Mesothelial cell of epicardium (in vitro differentiated cells): ENCODE results near the gene PAEP. TPM values are rescaled to one million over a fixed set of nuclear protein-coding genes. Genes with fewer than 3 reads are reported as not detected.

Experiments
- DNase-seq, 2 experiments: peaks; one replicate each; pipeline ENCODE4 v3.0.0; 2021; ENCODE audit warnings: low spot score in 2 of 2; ENCODE audit not compliant: unreplicated experiment in 2 of 2
- H3K27ac Mint-ChIP-seq: 2 replicates; pipeline ENCODE4 v1.8.0; 2021; ENCODE audit warnings: mixed read lengths
- H3K27me3 Mint-ChIP-seq: 2 replicates; pipeline ENCODE4 v1.8.0; 2021; ENCODE audit warnings: low read depth, mixed read lengths
- H3K36me3 Mint-ChIP-seq: 2 replicates; pipeline ENCODE4 v1.8.0; 2021; ENCODE audit warnings: mixed read lengths
- H3K4me1 Mint-ChIP-seq: 2 replicates; pipeline ENCODE4 v1.8.0; 2021; ENCODE audit warnings: mixed read lengths
- H3K4me3 Mint-ChIP-seq: 2 replicates; pipeline ENCODE4 v1.8.0; 2021; ENCODE audit warnings: mild to moderate bottlenecking, moderate library complexity, mixed read lengths
- H3K9me3 Mint-ChIP-seq: 2 replicates; pipeline ENCODE4 v1.8.0; 2021; ENCODE audit warnings: mixed read lengths
- total RNA-seq: library from RNA; stranded (reverse); gene quantifications from 3 replicates; pipeline ENCODE4 v1.2.1, GENCODE V29; 2021
- TF ChIP-seq, protein P1 (sequence below): fragments of 200-600 bp; sonication (generic); IDR thresholded peaks from one replicate; pipeline ENCODE4 v1.5.0; 2021; ENCODE audit warnings: antibody characterized with exemption; ENCODE audit not compliant: unreplicated experiment

Gene PAEP
- total RNA-seq, 1 donor from 2014 or later = not detected

DNA sequence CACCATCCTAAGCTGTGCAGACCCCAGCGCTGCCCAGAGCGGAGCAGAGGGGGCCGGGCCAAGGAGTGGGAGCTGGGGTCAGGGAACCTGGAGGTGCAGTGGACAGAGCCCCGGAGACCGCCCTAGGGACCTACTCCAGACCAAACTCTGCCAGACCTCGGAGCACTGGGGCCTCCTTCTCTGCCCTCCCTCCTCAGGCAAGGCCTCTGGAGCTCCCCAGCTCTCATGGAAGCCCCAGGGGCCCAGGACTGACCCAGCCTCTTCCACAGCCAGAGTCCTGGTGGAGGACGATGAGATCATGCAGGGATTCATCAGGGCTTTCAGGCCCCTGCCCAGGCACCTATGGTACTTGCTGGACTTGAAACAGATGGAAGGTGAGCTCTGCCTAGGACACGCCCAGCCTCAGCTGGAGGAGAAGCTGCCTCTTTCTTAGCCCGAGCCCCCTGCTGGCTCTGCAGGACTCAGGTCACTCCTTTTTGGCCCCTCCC, 3.6 kb downstream of the PAEP start:
- Mint-ChIP-seq H3K4me1 (peaks cover 5% of the 10 kb centered on the region), H3K27me3 (peaks cover 5% of the 10 kb centered on the region), H3K36me3 (no peaks in the 10 kb centered on the region), H3K9me3 (peaks cover 11% of the 10 kb centered on the region), H3K27ac (no peak overlapping the region), H3K4me3 (no peak overlapping the region)
- no peak for DNase-seq
- TF ChIP-seq, protein P1, sequence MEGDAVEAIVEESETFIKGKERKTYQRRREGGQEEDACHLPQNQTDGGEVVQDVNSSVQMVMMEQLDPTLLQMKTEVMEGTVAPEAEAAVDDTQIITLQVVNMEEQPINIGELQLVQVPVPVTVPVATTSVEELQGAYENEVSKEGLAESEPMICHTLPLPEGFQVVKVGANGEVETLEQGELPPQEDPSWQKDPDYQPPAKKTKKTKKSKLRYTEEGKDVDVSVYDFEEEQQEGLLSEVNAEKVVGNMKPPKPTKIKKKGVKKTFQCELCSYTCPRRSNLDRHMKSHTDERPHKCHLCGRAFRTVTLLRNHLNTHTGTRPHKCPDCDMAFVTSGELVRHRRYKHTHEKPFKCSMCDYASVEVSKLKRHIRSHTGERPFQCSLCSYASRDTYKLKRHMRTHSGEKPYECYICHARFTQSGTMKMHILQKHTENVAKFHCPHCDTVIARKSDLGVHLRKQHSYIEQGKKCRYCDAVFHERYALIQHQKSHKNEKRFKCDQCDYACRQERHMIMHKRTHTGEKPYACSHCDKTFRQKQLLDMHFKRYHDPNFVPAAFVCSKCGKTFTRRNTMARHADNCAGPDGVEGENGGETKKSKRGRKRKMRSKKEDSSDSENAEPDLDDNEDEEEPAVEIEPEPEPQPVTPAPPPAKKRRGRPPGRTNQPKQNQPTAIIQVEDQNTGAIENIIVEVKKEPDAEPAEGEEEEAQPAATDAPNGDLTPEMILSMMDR = no peak

DNA sequence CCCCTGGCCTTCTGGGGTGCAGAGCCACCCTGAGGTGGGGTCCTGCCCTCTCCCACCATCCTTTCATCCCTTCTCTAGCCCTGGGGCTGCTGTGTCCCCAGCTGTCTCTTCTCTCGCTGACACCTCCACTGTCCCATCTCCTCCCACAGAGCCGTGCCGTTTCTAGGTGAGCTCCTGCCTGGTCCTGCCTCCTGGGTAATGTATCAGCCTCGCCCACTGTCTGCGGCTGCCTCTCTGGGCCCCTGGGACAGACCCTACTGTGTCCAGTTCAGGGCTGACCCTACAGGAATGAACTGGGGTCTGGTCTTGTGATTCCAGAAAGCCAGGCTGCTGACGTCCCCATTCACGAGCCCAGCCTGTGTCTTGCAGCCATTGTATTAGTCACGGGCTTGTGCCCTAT, 4.1 kb downstream of the PAEP start:
- Mint-ChIP-seq H3K36me3 (no peaks in the 10 kb centered on the region), H3K9me3 (peaks cover 14% of the 10 kb centered on the region), H3K4me1 (peaks cover 4% of the 10 kb centered on the region), H3K4me3 (no peak overlapping the region), H3K27me3 (peaks cover 5% of the 10 kb centered on the region), H3K27ac (no peak overlapping the region)
- TF ChIP-seq, protein P1 = no peak
- DNase-seq = no peak

DNA sequence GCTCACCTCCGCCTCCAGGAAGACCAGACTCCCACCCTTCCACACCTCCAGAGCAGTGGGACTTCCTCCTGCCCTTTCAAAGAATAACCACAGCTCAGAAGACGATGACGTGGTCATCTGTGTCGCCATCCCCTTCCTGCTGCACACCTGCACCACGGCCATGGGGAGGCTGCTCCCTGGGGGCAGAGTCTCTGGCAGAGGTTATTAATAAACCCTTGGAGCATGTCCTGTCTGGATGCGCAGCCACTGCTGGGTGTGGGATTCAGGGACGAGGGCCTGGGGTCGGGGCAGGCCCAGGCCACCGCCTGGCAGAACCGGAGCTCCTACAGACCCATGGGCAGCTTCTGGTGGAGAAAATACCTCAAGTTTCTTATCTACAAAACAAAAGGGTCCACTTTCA, 5.0 kb downstream of the PAEP start:
- Mint-ChIP-seq H3K9me3 (peaks cover 20% of the 10 kb centered on the region), H3K4me1 (no peaks in the 10 kb centered on the region), H3K36me3 (no peaks in the 10 kb centered on the region), H3K27ac (no peak overlapping the region), H3K27me3 (peaks cover 5% of the 10 kb centered on the region), H3K4me3 (no peak overlapping the region)
- TF ChIP-seq, protein P1 = no peak
- DNase-seq = no peak

DNA sequence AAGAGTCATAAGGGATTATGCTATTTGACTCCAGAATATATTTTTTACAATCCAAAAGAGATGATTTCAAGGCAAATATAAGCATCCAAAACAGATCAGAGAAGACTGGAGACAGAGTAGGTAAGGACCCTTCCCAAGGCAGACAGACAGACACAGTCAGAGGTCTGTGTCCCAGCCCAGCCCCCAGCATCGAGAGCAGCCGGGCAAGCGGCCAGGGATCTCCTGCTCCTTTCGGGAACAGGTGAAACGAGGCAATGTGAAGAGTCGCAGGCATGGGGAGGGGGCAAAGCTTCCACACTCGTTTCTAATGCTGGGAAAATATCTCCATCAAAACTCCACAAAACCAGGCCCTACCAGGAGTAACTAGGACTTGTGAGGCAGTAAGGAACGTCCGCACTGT, 5.8 kb downstream of the PAEP start:
- H3K27ac Mint-ChIP-seq = no peak overlapping the region
- H3K27me3 Mint-ChIP-seq = peaks cover 5% of the 10 kb centered on the region
- no peaks in the 10 kb centered on the region for H3K4me1 Mint-ChIP-seq

DNA sequence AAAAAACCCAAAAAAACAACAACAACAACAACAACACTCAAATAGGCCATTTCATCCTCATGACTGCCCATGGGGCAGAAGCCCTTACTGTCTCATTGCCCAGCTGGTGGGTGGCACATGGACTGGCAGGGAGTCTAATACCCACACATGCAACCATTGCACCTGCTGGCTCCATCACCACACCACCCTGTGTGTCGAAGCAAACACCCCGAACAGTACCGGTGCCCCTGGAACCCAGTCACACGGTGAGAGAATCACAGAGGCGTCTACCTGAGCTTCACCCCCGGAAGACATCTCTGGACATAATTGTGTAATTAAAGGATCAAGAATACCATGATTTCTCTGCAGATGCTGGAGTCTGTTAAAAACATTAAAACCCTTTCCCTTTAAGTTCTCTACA, 6.5 kb downstream of the PAEP start:
- peak in 1 of 2 experiments; percentile 13 for DNase-seq

More for the DNA sequence above, 5.8 kb downstream of the PAEP start:
- DNase-seq = no peak
- Mint-ChIP-seq H3K36me3 (no peaks in the 10 kb centered on the region), H3K9me3 (peaks cover 20% of the 10 kb centered on the region), H3K4me3 (no peak overlapping the region)
- TF ChIP-seq, protein P1 = no peak

More for the DNA sequence above, 6.5 kb downstream of the PAEP start:
- Mint-ChIP-seq H3K27me3 (peaks cover 5% of the 10 kb centered on the region), H3K36me3 (no peaks in the 10 kb centered on the region), H3K4me1 (no peaks in the 10 kb centered on the region), H3K4me3 (no peak overlapping the region), H3K9me3 (peaks cover 20% of the 10 kb centered on the region), H3K27ac (no peak overlapping the region)
- TF ChIP-seq, protein P1 = no peak
